HG02970 (cell line): ENCODE data around the gene ZNF526.

Experiments
- ATAC-seq: cut with Tn5 transposase; IDR thresholded peaks from one replicate; pipeline ENCODE4 v1.9.1; 2021; ENCODE audit warnings: mild to moderate bottlenecking, moderate library complexity, moderate number of reproducible peaks; ENCODE audit not compliant: unreplicated experiment, low FRiP score

ZNF526 gene

GRCh38 chr19:42274065-42274682 lies 54.1 kb downstream of the ZNF526 start:
- no peak for ATAC-seq

DNA sequence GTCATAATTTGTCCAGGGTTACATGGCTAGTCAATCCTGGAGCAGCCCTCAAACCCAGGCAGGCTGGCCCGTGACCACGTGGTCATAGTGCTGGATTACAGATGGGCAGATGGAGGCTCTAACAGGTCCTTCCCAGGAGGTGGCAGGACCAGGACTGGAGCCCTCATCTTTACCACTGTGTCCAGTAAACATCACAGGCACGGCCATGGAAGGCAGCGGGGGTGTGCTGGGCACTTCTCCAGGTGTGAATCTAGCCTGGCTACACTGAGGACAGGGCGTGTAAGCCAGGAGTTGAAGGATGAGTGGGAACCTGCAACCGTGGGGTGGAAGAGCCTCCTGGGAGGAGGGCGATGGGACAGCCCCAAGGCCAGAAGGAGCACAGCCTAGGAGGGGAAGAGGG lies 55.0 kb downstream of the ZNF526 start:
- ATAC-seq: no peak

GRCh38 chr19:42275517-42275916 lies 55.4 kb downstream of the ZNF526 start:
- ATAC-seq: no peak

- no peak for ATAC-seq
Observed at GRCh38 chr19:42276284-42276683, 56.2 kb downstream of the ZNF526 start.

- ATAC-seq: no peak
Observed at GRCh38 chr19:42276821-42277220, 56.7 kb downstream of the ZNF526 start.
